LHCN-M2 (cell line): ENCODE results near the gene OOEP. TPM values are rescaled to one million over a fixed set of nuclear protein-coding genes. Genes with fewer than 3 reads are reported as not detected.
"Not testable (repeated sequence)": the region's sequence is repeated elsewhere in the genome, so short reads cannot be mapped to it uniquely, and the experiment has no call there.

Experiments
- DNase-seq: peaks from one replicate; pipeline ENCODE4 v3.0.0-alpha.2; 2012; ENCODE audit warnings: low read depth
- polyA plus RNA-seq: library from polyadenylated mRNA; unstranded; fragments of >200 nt; gene quantifications from one replicate; pipeline ENCODE4 v1.2.1, GENCODE V29; 2012; ENCODE audit warnings: missing spikeins
- total RNA-seq: library from RNA; depleted of rRNA; stranded (reverse); fragments of >200 nt; gene quantifications from 2 replicates; pipeline ENCODE4 v1.2.3, GENCODE V29; 2014; rRNA removed

OOEP gene
- total RNA-seq: not detected in 2 replicates
- polyA plus RNA-seq: not detected

DNA sequence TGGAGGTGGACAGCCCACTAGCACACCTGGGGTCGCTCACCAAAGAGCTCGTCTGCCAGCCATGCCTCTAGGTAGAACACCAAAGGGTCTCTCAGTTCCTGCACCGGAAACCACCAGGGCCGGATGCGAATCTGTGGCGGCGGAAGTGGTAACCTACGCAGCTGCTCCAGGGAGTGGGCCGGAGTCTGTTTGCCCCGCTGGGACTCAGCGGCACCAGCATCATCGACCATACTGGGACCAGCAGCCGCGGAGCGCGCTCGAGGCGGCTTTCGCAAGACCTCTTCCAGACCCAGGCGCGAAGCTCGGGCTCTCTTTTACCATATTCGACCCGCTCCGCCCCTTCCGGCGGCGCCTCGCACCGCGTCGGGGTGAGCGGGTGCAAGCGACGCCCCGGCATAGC lies at the start of gene OOEP:
TSS of gene OOEP (minus strand) at position 335 of the 400 bp plus-strand sequence. CDS start at position 230, 105 bp downstream.
- no peak for DNase-seq

DNA sequence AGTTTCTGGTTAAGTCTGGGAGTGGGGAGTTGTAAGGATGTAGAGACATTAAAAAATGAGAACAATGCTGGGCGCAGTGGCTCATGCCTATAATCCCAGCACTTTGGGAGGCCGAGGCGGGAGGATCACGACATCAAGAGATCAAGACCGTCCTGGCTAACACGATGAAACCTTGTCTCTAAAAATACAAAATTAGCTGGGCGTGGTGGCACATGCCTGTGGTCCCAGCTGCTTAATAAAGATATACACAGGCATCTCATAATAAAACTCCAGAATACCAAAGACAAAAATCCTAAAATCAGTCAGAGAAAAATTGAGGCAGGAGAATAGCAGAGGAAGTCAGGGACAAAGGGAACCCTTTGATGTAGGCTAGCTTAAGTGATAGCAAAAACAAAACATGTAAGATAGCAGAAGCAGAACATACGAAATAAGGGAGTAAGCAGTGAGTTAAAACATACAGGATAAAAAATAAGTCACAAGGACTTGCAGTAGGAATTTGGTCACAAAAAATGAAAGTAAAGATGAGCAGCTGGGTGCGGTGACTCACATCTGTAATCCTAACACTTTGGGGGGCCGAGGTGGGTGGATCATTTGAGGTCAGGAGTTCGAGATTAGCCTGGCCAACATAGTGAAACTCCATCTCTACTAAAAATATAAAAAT lies 48.5 kb upstream of the OOEP start:
- DNase-seq: peak; percentile 62

DNA sequence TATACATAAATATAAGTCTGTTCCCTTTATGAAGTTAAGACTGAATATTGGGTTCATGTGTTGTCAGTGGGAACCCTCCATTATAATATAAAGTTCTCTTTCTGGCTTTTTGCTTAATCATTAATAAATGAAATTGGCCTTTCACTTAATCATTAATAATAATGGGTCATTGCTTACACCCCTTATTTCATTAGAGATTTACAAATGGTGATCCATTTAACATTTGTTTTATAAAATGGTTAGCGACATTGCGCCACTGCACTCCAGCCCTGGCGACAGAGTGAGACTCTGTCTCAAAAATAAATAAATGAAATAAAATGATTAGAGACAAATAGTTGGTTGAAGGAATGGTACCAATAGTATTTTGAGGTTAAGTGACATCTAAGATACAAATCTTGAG lies 43.4 kb upstream of the OOEP start:
- DNase-seq: no peak

- no peak for DNase-seq
Measured at GRCh38 chr6:73409395-73409794, 39.7 kb upstream of the OOEP start.

DNA sequence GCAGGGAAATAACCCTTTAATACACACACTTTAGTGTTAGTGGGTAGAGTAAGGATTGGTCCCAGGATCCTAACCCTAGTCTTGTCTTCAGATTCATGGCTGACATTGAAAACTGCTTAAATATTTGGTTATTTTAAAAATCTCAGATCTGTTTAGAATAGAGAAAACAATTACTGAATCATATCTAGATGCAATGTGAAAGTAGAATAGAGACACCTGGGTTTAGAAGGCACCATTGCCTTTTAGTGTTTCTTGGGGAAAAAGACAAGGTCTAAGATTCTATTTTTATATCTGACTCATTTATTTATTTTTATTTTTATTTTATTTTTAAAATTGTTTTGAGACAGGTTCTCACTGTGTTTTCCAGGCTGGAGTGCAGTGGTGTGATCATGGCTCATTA lies 31.0 kb upstream of the OOEP start:
- DNase-seq: no peak

DNA sequence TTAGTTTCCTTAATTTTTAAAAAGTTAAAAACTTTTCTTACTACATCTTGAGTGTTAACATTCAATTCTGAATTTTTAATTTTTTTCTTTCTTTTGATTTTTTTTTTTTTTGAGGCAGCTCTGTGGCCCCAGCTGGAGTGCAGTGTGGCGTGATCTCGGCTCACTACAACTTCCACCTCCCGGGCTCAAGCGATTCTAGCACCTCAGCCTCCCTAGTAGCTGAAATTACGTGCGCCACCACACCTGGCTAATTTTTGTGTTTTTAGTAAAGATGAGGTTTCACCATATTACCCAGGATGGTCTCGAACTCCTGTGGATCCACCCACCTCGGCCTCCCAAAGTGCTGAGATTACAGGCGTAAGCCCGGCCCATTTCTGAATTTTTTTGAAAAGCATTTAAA lies 26.2 kb upstream of the OOEP start:
- no peak for DNase-seq

- no peak for DNase-seq
Measured at GRCh38 chr6:73394577-73395354, 25.1 kb upstream of the OOEP start, which contains the start of gene DDX43. Gene DDX43, plus strand, starts transcription at chr6:73394828. Its CDS starts 78 bp downstream, at chr6:73394906.

DNA sequence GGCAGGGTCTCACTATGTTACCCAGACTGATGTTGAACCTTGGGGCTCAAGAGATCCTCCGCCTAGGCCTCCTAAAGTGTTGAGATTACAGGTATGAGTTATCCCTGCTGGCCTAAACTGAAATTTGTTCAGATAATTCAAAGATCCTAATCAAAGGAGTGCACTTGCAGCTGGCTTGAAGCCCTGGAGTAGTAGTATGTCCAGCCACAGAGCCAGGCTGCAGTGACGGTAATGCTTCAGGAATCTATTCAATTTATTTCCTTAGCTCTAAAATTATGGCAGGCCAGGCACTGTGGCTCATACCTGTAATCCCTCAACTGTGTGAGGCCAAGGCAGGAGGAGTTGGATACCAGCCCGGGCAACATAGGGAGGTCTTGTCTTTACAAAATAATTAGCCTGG lies 23.6 kb upstream of the OOEP start:
- DNase-seq: no peak

- not testable (repeated sequence) for DNase-seq
Measured at GRCh38 chr6:73392188-73392587, 22.5 kb upstream of the OOEP start.

DNA sequence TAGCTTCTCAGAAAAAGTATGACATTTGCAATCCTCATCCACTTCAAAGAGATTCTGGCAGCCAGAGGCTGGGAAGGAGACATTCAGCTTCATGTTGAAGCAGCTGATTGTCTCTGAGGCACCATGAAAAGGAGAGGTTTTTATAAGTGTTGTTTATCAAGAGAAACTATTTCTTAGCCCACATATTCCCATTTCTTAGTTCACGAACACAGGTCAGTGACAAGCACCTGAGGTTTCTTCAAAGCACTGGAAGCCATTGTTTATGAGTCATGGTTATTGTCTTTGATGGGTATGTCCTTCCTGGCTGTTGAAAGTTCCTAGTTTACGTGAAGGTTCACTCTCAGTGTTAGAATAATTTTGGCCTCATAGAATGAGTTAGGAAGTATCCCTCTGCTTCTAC lies 22.0 kb upstream of the OOEP start:
- DNase-seq: no peak

GRCh38 chr6:73389854-73390253 lies 20.2 kb upstream of the OOEP start:
- no peak for DNase-seq

- peak; percentile 62 for DNase-seq
Measured at GRCh38 chr6:73388800-73389512, 19.3 kb upstream of the OOEP start.

- no peak for DNase-seq
Measured at GRCh38 chr6:73388433-73388799, 18.7 kb upstream of the OOEP start.

- DNase-seq: peak; percentile 39
Measured at GRCh38 chr6:73382462-73383113, 12.9 kb upstream of the OOEP start.

DNA sequence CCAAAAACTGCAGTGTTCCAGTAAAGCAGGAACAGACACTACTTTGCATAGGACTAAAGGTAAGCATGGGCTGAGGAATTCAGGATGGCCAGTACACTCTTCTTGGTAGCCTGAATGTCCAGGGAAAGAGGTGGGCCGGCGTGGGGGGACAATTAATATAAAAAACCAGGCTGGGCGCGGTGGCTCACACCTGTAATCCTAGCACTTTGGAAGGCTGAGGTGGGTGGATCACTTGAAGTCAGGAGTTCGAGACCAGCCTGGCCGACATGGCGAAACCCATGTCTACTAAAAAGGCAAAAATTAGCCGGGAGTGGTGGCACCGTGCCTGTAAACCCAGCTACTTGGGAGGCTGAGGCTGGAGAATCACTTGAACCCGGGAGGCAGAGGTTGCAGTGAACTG lies 11.8 kb upstream of the OOEP start:
- not testable (repeated sequence) for DNase-seq

GRCh38 chr6:73377225-73377624 lies 7.5 kb upstream of the OOEP start:
- DNase-seq: no peak

GRCh38 chr6:73375216-73375615 lies 5.5 kb upstream of the OOEP start:
- no peak for DNase-seq

DNA sequence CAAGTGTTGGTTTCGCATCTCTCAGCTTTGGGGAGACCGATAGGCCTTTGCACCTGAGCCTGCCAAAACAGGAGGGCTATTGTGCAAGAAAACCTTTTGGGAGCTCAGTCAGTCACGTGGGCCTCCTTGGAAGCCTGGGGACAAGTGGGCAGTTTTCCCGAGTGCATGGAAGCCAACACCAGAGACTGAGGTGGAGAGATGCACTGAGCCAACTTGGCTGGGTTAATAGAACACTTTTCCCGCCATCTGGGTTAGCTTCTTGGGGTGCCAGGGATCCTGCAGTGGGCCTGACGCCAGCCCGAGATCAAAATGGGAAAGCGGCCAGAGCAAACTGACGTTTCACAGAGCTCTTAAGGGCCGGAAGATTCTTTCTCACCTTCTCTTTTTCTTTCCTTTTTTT lies 2.8 kb upstream of the OOEP start:
- no peak for DNase-seq

DNA sequence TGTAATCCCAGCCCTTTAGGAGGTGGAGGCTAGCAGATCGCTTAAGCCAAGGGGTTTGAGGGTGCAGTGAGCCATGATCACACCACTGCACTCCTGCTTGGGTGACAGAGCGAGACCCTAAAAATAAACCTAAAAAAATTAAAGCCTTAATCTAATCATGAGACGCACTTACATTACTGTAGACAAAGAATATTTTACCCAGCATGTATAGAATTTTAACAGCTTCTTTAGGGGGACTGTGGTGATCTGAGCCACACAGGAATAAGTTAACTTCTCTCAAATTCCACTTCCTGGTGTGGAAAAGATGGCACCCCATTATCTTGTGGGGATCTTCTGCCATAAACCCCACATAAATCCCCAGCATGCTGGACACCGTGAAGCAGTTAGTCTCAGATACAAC lies 2.3 kb upstream of the OOEP start:
- DNase-seq: no peak

DNA sequence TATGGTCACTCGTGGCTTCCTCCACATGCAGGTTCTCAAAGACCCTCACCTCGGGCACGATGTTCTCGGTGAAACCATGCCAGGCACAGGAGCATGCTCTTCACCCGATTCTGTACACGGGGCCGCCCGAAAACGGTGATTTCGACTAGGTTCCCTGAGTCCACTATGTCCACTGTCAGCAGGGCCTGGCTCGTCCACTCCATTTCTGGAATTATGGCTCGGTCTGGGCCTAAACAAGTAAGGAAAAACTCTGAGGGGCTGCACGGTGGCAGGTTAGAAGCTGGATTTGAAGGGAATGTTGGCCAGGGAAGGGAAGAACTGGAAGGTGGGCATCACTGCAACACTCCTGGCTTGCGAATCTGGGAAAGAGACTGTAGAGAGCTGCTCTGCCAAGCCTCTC lies 540 bp downstream of the OOEP start:
- no peak for DNase-seq

DNA sequence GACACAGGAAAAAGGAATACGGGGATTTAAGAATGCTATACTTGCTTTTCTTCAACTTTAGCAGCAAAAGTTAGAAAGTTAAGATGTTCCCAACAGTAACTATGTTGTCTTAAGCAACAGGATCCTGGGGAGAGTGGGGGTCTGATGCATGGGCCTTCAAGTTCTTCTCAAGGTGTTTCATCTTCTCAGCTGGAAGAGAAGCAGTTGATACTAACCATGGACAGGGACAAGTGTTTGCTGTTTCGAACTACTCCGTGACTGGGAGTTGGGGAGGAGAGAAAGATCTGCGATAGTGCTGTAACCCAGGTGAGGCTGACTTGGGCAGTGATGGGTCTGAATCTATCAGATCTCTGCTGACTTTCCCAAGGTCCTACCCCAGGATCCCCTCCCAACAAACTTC lies 1.0 kb downstream of the OOEP start:
- no peak for DNase-seq

DNA sequence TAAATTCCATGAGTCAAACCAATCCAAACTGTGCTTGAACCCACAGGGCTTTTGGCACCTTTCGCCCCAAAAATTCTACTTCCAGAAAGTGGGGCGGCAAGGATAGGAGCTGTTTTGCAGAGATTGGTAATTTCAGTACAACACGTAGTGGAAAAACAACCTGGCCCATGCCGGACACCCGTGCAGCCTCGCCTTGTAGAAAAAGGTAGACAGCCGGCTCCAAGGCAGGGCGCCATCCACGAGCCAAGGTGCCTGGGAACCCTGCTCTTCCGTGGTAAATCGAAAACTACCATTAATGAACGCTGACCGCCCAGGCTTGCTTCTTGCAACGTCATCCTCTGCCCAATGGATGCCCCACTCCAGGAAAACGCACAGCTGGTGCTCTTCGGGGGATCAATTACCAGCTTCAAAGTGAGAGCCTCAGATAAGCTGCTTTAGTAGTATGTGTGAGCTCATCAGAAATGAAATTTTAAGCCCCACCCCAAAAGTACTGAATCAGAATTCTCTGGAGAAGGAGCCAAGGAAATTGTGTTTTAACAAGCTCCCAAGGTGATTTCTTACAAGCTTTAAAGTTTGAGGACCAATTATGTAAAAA lies 1.8 kb downstream of the OOEP start:
- DNase-seq: no peak
